AML-193 (cell line): ENCODE data around the gene PAPSS1.

ENCODE experiments used
- DNase-seq, 2 experiments: peaks; one replicate each; lab custom pipeline; 2025; lab: John Stamatoyannopoulos, UW

Gene PAPSS1

DNA sequence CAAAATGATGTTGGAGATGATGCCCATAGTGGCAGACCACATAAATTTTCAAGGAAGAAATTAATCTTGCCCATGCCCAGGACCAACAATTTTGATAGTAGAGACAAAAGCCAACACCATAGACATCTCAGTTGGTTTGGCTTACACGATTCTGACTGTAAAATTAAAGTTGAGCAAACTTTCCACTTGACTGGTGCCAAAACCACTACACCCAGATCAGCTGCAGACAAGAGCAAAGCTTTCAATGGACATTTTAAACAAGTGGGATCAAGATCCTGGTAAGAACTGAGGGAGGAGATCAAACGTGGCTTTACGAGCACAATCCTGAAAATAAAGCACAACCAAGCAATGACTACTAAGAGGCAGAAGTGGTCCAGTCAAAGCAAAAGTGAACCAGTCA lies 90.7 kb downstream of the PAPSS1 start:
- DNase-seq: no peak

GRCh38 chr4:107625391-107625902 lies 94.6 kb downstream of the PAPSS1 start:
- DNase-seq: no peak

DNA sequence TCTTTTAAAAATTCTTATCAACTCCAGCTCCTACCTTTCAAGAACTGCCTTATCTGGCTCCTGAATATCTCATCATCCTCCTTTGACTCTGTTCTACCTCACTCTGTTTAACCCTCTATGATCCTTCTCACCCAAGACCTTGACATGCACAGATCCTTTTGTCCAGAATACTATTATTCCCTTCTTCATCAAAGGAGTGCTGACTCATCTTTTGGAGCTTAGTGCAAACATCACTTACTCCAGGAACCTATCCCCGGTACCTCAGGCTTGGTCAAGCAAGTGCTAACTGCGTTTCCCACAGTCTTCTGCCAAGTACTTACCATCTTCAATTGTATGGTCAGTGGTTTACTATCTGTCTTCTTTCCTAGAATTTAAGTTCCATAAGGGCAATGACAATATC lies 96.0 kb downstream of the PAPSS1 start:
- DNase-seq: no peak

GRCh38 chr4:107622006-107622405 lies 98.0 kb downstream of the PAPSS1 start:
- DNase-seq: no peak

DNA sequence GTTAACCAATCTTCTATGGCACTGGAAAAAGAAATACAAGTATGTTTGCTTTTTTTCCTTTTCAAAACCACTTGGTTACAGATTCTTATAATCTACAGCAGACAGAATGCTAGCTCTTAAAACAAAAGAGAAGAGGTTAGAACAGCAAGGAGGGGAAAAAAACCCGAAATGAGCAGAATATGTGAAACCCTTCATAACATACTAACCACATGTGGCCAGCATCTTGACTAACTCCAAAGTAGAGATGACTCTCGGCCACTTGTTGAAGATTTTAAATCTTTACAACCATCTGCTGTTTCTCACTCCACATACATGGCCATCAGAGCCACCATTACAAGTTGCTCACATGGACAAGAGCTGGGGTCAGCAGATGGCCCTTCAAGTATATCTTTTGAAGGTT lies 100.3 kb downstream of the PAPSS1 start:
- DNase-seq: no peak

GRCh38 chr4:107619066-107619465 lies 101.0 kb downstream of the PAPSS1 start:
- DNase-seq: no peak

GRCh38 chr4:107618656-107619055 lies 101.4 kb downstream of the PAPSS1 start:
- DNase-seq: no peak

DNA sequence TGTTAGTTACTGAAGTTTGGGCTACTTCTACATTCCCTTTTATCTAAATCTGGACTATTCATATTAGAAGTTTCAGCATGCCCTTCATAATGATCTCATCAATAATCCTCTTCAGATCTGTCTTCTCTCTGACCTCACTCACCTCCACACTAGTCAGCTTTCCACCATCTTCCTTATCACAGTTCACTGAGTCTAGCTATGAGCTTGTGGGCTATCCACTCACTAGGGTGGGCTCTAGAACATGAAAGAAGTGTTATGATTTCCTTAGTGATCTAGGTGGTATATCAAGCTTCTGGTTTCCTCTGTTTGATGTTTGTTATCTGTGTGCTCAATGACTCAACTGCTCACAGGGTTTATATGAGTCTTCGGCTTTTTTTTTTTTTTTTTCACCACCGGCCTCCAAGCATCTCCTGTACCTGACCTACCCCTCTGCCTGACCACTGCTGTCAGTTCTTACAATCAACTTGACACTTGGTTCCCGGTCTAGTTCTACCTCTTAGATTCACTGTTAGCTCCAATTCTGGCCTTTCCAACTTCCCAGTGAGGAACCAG lies 103.1 kb downstream of the PAPSS1 start:
- DNase-seq: no peak

DNA sequence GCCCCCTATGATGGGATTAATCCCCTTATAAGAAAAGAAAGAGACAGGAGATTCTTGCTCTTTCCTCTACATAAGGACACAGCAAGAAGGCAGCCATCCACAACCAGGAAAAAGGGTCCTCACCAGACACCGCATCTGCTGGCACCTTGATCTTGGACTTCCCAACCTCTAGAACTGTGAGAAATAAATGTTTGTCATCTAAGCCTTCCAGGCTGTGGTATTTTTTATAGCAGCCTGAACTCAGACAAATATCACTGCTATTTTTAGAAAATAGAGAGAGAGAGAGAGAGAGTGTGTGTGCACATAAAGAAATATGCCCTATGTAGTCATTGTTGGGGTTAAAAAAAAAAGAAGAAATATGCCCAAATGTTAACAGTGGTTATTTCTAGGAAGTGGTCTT lies 104.2 kb downstream of the PAPSS1 start:
- no peak for DNase-seq

GRCh38 chr4:107603430-107603829 lies 116.6 kb downstream of the PAPSS1 start:
- DNase-seq: no peak

- DNase-seq: no peak
These were observed 119.1 kb downstream of the PAPSS1 start for GRCh38 chr4:107600983-107601382.

- no peak for DNase-seq
These were observed 119.6 kb downstream of the PAPSS1 start for GRCh38 chr4:107600436-107600835.

GRCh38 chr4:107599841-107600240 lies 120.2 kb downstream of the PAPSS1 start:
- no peak for DNase-seq

DNA sequence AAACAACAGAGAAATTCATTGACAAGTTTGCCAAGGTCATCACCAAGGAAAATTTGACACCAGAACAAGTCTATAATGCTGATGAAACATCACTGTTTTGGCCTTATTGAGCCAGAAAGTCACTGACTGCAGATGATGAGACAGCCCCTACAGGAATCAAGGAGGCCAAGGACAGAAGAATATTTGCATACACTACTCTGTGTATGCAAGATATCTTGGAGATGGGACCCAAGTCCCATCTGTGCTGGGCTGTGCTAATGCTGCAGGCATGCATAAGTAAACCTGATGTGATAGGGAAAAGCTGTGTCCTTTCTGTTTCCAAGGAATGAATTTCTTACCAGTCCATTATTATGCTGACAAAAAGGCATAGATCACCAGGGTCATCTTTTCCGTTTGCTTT lies 126.8 kb downstream of the PAPSS1 start:
- DNase-seq: no peak

DNA sequence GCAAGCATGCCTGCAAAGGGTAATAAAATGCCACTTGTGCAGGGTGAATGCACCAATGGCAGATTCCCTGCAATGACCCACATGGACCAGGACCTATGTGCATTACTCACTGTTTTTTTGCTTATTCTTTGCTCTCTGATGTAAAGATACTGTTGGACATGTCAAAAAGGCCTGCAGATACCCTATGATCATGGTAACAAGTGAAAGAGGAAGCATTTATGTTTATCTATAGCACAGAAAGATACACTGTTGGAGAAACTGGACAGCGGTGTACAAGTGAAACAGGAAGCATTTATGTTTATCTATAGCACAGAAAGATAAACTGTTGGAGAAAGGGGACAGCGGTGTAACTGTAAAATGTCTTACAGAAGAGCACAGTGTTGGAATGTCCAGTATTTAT lies 127.5 kb downstream of the PAPSS1 start:
- no peak for DNase-seq

- no peak for DNase-seq
These were observed 130.8 kb downstream of the PAPSS1 start for GRCh38 chr4:107589269-107589668.

DNA sequence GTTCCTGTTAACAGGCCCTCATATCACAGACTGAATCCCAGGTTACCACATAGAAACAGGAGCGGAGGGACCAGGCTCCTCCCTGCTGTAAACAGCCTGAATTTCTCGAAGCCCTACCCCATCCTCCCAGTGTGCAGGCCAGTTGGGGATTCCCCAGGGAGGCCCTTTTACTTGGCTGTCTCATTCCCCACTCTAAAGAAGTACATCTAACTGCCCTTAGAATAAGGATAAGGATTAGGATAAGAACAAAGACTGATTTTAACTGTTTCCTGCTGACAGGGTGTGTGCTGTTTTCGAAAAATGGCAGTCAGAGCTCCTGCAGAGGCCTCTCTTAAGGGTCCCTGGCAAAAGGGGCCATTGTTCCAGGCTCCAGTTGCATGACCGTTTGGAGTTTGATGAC lies 133.7 kb downstream of the PAPSS1 start:
- no peak for DNase-seq

DNA sequence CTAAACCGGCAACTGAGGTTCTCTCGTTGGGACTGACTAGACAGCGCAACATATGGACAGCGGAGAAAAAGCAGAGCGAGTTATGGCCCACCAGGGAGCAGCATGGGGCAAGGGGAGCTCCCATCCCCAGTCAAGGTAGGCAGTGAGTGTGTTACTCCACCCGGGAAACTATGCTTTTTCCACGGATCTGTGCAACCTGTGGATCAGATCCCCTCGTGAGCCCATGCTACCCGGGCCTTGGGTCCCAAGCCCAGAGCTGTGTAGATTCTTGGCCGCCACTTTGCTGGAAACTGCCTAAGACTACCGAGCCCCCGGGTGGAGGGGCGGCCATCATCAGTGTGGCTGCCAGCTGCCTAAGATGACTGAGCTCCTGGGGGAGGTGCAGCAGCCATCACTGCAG lies 140.9 kb downstream of the PAPSS1 start:
- DNase-seq: no peak

DNA sequence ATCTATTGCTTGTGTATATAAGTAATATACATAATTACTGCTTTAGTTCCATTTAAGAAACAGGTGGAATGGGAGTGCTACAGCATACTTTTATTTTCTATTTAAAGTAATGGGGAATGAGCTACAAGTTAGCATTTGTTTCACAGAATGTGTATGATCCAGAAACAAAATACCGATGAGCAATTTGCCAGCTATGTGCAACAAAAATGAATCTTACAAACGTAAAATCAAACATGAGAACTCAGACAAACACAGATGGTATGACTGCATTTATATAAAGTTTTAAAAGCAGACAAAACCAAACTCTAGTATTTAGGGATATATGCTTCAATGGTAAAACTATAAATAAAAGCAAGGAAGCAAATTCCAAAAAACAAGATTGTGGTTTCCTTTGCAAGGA lies 141.7 kb downstream of the PAPSS1 start:
- DNase-seq: no peak

GRCh38 chr4:107577743-107578142 lies 142.3 kb downstream of the PAPSS1 start:
- no peak for DNase-seq

GRCh38 chr4:107575243-107575642 lies 144.8 kb downstream of the PAPSS1 start:
- no peak for DNase-seq

DNA sequence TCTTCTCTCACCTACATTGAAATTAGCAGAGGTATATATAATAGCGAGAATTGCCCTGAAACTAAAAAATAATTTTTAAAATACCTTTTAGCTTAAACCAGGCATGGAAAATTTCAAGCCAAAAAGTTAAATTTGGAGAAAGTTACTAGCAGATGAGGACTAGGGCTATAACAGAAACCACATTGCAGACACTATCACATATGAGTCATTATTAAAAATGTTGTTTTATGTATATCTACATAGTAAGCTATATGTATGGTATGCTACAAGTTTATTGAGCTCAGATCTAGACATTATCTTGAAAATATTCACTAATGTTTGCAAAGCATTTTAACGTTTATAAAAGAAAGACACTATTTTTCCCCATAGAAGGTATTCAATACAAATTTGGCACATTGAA lies 147.8 kb downstream of the PAPSS1 start:
- no peak for DNase-seq

DNA sequence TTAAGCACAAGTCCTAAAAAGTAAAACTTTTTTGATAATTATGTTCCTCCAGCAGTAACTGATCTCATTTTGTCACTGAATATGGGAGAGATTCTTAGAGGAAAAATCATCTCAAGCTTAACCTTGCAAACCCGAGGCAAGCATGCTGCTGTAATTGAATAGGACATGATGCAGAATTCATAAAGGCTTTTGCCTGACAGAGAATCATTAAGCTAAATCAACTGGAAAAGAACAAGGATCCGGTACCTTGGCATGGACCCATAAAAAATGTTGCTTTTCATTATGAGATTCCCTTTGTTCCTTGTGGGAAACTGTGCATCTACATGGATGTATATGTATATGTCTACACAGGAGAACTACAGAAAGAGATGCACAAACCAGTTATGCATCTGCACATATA lies 149.1 kb downstream of the PAPSS1 start:
- no peak for DNase-seq

DNA sequence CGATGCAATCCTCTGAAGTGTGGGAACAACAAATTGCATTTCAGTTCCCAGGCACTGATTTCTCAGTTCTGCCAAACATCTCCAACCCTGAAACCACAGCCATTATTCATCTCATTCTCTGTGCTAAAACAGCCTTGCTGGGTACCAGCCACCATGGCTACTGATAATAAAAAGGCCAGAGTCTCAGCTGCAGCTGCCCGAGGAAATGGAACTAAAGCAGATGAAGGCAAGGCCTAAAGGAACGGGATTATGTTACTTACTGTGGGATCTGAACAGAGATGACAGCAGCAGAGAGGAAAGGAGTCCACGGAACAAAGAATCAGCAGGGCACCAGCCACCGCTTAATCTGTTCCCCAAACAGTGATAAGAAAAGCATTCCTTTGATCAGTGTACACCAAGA lies 155.7 kb downstream of the PAPSS1 start:
- no peak for DNase-seq
